Mesenchymal stem cell (in vitro differentiated cells and primary cell): ENCODE data around the gene BOC.

Experiments
- DNase-seq: peaks from one replicate; pipeline ENCODE4 v3.0.0-alpha.2; 2013
- H2AFZ ChIP-seq: one replicate; pipeline ENCODE4 v1.6.1; 2013; ENCODE audit warnings: low read depth, mild to moderate bottlenecking, control low read depth, inconsistent platforms, low read length, moderate library complexity
- H2AK5ac ChIP-seq: 2 replicates; pipeline ENCODE4 v1.6.1; 2013; ENCODE audit warnings: low read length, moderate library complexity, mild to moderate bottlenecking, inconsistent platforms; ENCODE audit not compliant: severe bottlenecking
- H2BK120ac ChIP-seq: one replicate; pipeline ENCODE4 v1.6.1; 2013; ENCODE audit warnings: low read depth, mild to moderate bottlenecking, inconsistent platforms, low read length, moderate library complexity
- H2BK12ac ChIP-seq, 2 experiments: one replicate each; pipeline ENCODE4 v1.6.1; 2013; ENCODE audit warnings: inconsistent platforms in 2 of 2, low read length in 2 of 2, mild to moderate bottlenecking in 2 of 2, moderate library complexity in 2 of 2, control low read depth in 1 of 2
- H2BK15ac ChIP-seq: one replicate; pipeline ENCODE4 v1.6.1; 2013; ENCODE audit warnings: mild to moderate bottlenecking, low read depth, inconsistent platforms; ENCODE audit not compliant: poor library complexity, severe bottlenecking
- H2BK5ac ChIP-seq: 2 replicates; pipeline ENCODE4 v1.6.1; 2013; ENCODE audit warnings: low read depth, mild to moderate bottlenecking, low read length, control low read depth, inconsistent platforms; ENCODE audit not compliant: poor library complexity, severe bottlenecking
- H3K14ac ChIP-seq, 2 experiments: one replicate each; pipeline ENCODE4 v1.6.1; 2013; ENCODE audit warnings: inconsistent platforms in 2 of 2, low read length in 2 of 2, control low read depth in 1 of 2, mild to moderate bottlenecking in 1 of 2, moderate library complexity in 1 of 2
- H3K18ac ChIP-seq, 2 experiments: one replicate each; pipeline ENCODE4 v1.6.1; 2013; ENCODE audit warnings: inconsistent platforms in 2 of 2, low read length in 2 of 2, control low read depth in 1 of 2, low read depth in 1 of 2, mild to moderate bottlenecking in 1 of 2
- H3K23ac ChIP-seq, 2 experiments: one replicate each; pipeline ENCODE4 v1.6.1; 2013; ENCODE audit warnings: inconsistent platforms in 2 of 2, low read length in 2 of 2, mild to moderate bottlenecking in 2 of 2, moderate library complexity in 2 of 2, control low read depth in 1 of 2
- H3K27ac ChIP-seq: 2 replicates; pipeline ENCODE4 v1.5.1; 2013; ENCODE audit warnings: mild to moderate bottlenecking, moderate library complexity, low read length, control low read depth, inconsistent platforms; ENCODE audit not compliant: poor library complexity, severe bottlenecking
- H3K27me3 ChIP-seq, 2 experiments: 2 replicates each; pipeline versions ENCODE4 v1.6.1 to v1.7.0; 2013; ENCODE audit warnings: low read length in 2 of 2, mild to moderate bottlenecking in 2 of 2, moderate library complexity in 2 of 2, control low read depth in 1 of 2, inconsistent platforms in 1 of 2; ENCODE audit not compliant: control insufficient read depth in 1 of 2, insufficient read depth in 1 of 2
- H3K36me3 ChIP-seq, 2 experiments: 2 replicates each; pipeline versions ENCODE4 v1.6.1 to v1.7.0; 2013; ENCODE audit warnings: low read length in 2 of 2, control low read depth in 1 of 2, inconsistent platforms in 1 of 2, low read depth in 1 of 2, mild to moderate bottlenecking in 1 of 2; ENCODE audit not compliant: insufficient read depth in 2 of 2, control insufficient read depth in 1 of 2
- H3K4ac ChIP-seq, 2 experiments: one replicate each; pipeline ENCODE4 v1.6.1; 2013; ENCODE audit warnings: inconsistent platforms in 2 of 2, low read length in 2 of 2, mild to moderate bottlenecking in 2 of 2, moderate library complexity in 2 of 2, control low read depth in 1 of 2, low read depth in 1 of 2
- H3K4me1 ChIP-seq: 2 replicates; pipeline ENCODE4 v1.6.1; 2013; ENCODE audit warnings: low read depth, low read length, control low read depth; ENCODE audit not compliant: control insufficient read depth, insufficient read depth
- H3K4me2 ChIP-seq: 2 replicates; pipeline ENCODE4 v1.6.1; 2013; ENCODE audit warnings: low read length, mild to moderate bottlenecking, inconsistent platforms; ENCODE audit not compliant: poor library complexity, severe bottlenecking
- H3K4me3 ChIP-seq, 2 experiments: 2 replicates each; pipeline versions ENCODE4 v1.5.1 to v1.7.0; 2013; ENCODE audit warnings: low read length in 2 of 2, mild to moderate bottlenecking in 2 of 2, control low read depth in 1 of 2, low read depth in 1 of 2; ENCODE audit not compliant: insufficient read depth in 1 of 2
- H3K79me1 ChIP-seq: replicated peaks from 2 replicates; pipeline ENCODE4 v1.6.1; 2013; ENCODE audit warnings: mild to moderate bottlenecking, control low read depth, low read length, inconsistent platforms; ENCODE audit not compliant: poor library complexity, severe bottlenecking
- H3K9ac ChIP-seq: 2 replicates; pipeline ENCODE4 v1.7.0; 2013; ENCODE audit warnings: mild to moderate bottlenecking, low read length, moderate library complexity
- H3K9me3 ChIP-seq: 2 replicates; pipeline ENCODE4 v1.7.0; 2013; ENCODE audit warnings: mild to moderate bottlenecking, low read length; ENCODE audit not compliant: control insufficient read depth
- H4K8ac ChIP-seq: one replicate; pipeline ENCODE4 v1.6.1; 2013; ENCODE audit warnings: inconsistent platforms, mild to moderate bottlenecking, low read length, moderate library complexity
- H4K91ac ChIP-seq: one replicate; pipeline ENCODE4 v1.6.1; 2013; ENCODE audit warnings: mild to moderate bottlenecking, low read length, inconsistent platforms
- WGBS: methylation state at CpG from one replicate; pipeline ENCODE4 v1.1.7; 2013; ENCODE audit warnings: mixed read lengths; 5-methylcytosine and 5-hydroxymethylcytosine counted together

The BOC gene

GRCh38 chr3:113266738-113267137 is 55.4 kb downstream of the BOC start:
- peaks cover 39 to 77% of the 10 kb centered on the region in 2 experiments for H3K36me3 ChIP-seq
- H3K4ac ChIP-seq, result no peak overlapping the region
- H3K4me1 ChIP-seq, result peaks cover 8% of the 10 kb centered on the region
- no peaks in the 10 kb centered on the region for H3K9me3 ChIP-seq
- no peak overlapping the region for H2BK12ac ChIP-seq
- H2AFZ ChIP-seq, result no peak overlapping the region
- no peak overlapping the region for H2BK15ac ChIP-seq
- WGBS, result 92% methylated on average over 2 of the region's 5 CpGs
- no peak overlapping the region for H3K27ac ChIP-seq
- H3K4me2 ChIP-seq, result no peak overlapping the region
- no peak overlapping the region for H4K91ac ChIP-seq
- H3K79me1 ChIP-seq, result no peaks in the 10 kb centered on the region
- no peak overlapping the region for H2BK120ac ChIP-seq
- H2BK5ac ChIP-seq, result no peak overlapping the region
- no peaks in the 10 kb centered on the region for H3K27me3 ChIP-seq
- H2AK5ac ChIP-seq, result no peak overlapping the region
- no peak for DNase-seq
- no peak overlapping the region for H3K14ac ChIP-seq
- no peak overlapping the region for H3K9ac ChIP-seq
- H3K4me3 ChIP-seq, result no peak overlapping the region
- no peak overlapping the region for H3K23ac ChIP-seq
- no peak overlapping the region for H4K8ac ChIP-seq
- no peak overlapping the region for H3K18ac ChIP-seq

GRCh38 chr3:113268311-113268710 is 57.0 kb downstream of the BOC start:
- no peaks in the 10 kb centered on the region for H3K27me3 ChIP-seq
- H3K36me3 ChIP-seq, result peaks cover 50 to 90% of the 10 kb centered on the region in 2 experiments
- H3K4ac ChIP-seq, result no peak overlapping the region
- H2BK120ac ChIP-seq, result no peak overlapping the region
- no peak overlapping the region for H2AK5ac ChIP-seq
- no peak overlapping the region for H3K14ac ChIP-seq
- no peaks in the 10 kb centered on the region for H3K9me3 ChIP-seq
- no peak overlapping the region for H3K9ac ChIP-seq
- no peak overlapping the region for H2BK15ac ChIP-seq
- H4K91ac ChIP-seq, result no peak overlapping the region
- no peaks in the 10 kb centered on the region for H3K79me1 ChIP-seq
- H3K27ac ChIP-seq, result no peak overlapping the region
- no peak overlapping the region for H2BK12ac ChIP-seq
- no peak overlapping the region for H3K23ac ChIP-seq
- no peak for DNase-seq
- H2AFZ ChIP-seq, result no peak overlapping the region
- no peak overlapping the region for H3K4me2 ChIP-seq
- H3K18ac ChIP-seq, result no peak overlapping the region
- no peak overlapping the region for H4K8ac ChIP-seq
- no peak overlapping the region for H2BK5ac ChIP-seq
- WGBS, result 98% methylated on average over 5 of the region's 5 CpGs
- H3K4me3 ChIP-seq, result no peak overlapping the region
- peaks cover 8% of the 10 kb centered on the region for H3K4me1 ChIP-seq

GRCh38 chr3:113268942-113269341 is 57.6 kb downstream of the BOC start:
- Histone ChIP-seq H4K91ac (no peak overlapping the region), H3K14ac (no peak overlapping the region), H3K23ac (no peak overlapping the region), H2BK15ac (no peak overlapping the region), H3K36me3 (peaks cover 55 to 90% of the 10 kb centered on the region in 2 experiments), H2BK120ac (no peak overlapping the region), H3K4me3 (no peak overlapping the region), H3K27me3 (no peaks in the 10 kb centered on the region), H3K79me1 (no peaks in the 10 kb centered on the region), H3K4me2 (no peak overlapping the region), H3K4me1 (peaks cover 8% of the 10 kb centered on the region), H2BK5ac (no peak overlapping the region), H4K8ac (no peak overlapping the region), H2AK5ac (no peak overlapping the region), H3K9me3 (no peaks in the 10 kb centered on the region), H2AFZ (no peak overlapping the region), H3K18ac (no peak overlapping the region), H3K9ac (no peak overlapping the region), H3K4ac (no peak overlapping the region), H2BK12ac (no peak overlapping the region), H3K27ac (no peak overlapping the region)
- DNase-seq, result no peak
- WGBS, result 90% methylated on average over 2 of the region's 2 CpGs

GRCh38 chr3:113269661-113270060 is 58.3 kb downstream of the BOC start:
- H3K18ac ChIP-seq, result no peak overlapping the region
- no peaks in the 10 kb centered on the region for H3K9me3 ChIP-seq
- H4K8ac ChIP-seq, result peak overlapping the region; percentile 20
- no peaks in the 10 kb centered on the region for H3K27me3 ChIP-seq
- peaks cover 58 to 90% of the 10 kb centered on the region in 2 experiments for H3K36me3 ChIP-seq
- H4K91ac ChIP-seq, result no peak overlapping the region
- H2BK15ac ChIP-seq, result peak overlapping the region; percentile 44
- H3K4ac ChIP-seq, result no peak overlapping the region
- H3K27ac ChIP-seq, result no peak overlapping the region
- DNase-seq, result no peak
- H3K4me2 ChIP-seq, result no peak overlapping the region
- no peak overlapping the region for H2AK5ac ChIP-seq
- H3K4me3 ChIP-seq, result no peak overlapping the region
- no peak overlapping the region for H2BK5ac ChIP-seq
- H2AFZ ChIP-seq, result peak overlapping the region; percentile 15
- H2BK12ac ChIP-seq, result no peak overlapping the region
- no peak overlapping the region for H2BK120ac ChIP-seq
- no peak overlapping the region for H3K23ac ChIP-seq
- 86% methylated on average over 3 of the region's 3 CpGs for WGBS
- H3K9ac ChIP-seq, result peak overlapping the region; percentile 35
- H3K79me1 ChIP-seq, result no peaks in the 10 kb centered on the region
- H3K4me1 ChIP-seq, result peaks cover 7% of the 10 kb centered on the region
- H3K14ac ChIP-seq, result no peak overlapping the region
